OCI-LY1 (cell line): ENCODE results near the gene DPM3.
A peak's percentile ranks its signal among the peaks of the same experiment; 100 is the strongest.

Experiments used
- H2AFZ ChIP-seq: fragments of 200-600 bp; sonication (generic), shearing (Covaris generic); 2 replicates; pipeline ENCODE4 v1.6.0; 2014; ENCODE audit warnings: antibody characterized with exemption, mild to moderate bottlenecking, low read length
- H3F3A ChIP-seq: fragments of 200-600 bp; sonication (generic), shearing (Covaris generic); 2 replicates; pipeline ENCODE4 v1.6.0; 2014; ENCODE audit warnings: mild to moderate bottlenecking, antibody characterized with exemption, low read length, moderate library complexity; ENCODE audit not compliant: insufficient read depth
- H3K27ac ChIP-seq: fragments of 200-600 bp; sonication (generic); 2 replicates; pipeline ENCODE4 v1.5.1; 2014; ENCODE audit warnings: low read length, mixed run types, mild to moderate bottlenecking, low read depth; ENCODE audit not compliant: poor library complexity, severe bottlenecking
- H3K27me3 ChIP-seq: fragments of 200-600 bp; sonication (generic); 2 replicates; pipeline ENCODE4 v1.6.0; 2014; ENCODE audit warnings: antibody characterized with exemption, mild to moderate bottlenecking, low read length, moderate library complexity; ENCODE audit not compliant: insufficient read depth
- H3K36me3 ChIP-seq: fragments of 200-600 bp; sonication (generic); 2 replicates; pipeline ENCODE4 v1.6.1; 2014; ENCODE audit warnings: mild to moderate bottlenecking, antibody characterized with exemption, low read length, moderate library complexity, mixed read lengths; ENCODE audit not compliant: insufficient read depth
- H3K4me1 ChIP-seq: fragments of 200-600 bp; sonication (generic); 2 replicates; pipeline ENCODE4 v1.5.1; 2014; ENCODE audit warnings: mild to moderate bottlenecking, low read length, moderate library complexity; ENCODE audit not compliant: insufficient read depth, severe bottlenecking
- H3K4me2 ChIP-seq: fragments of 200-600 bp; sonication (generic), shearing (Covaris generic); 2 replicates; pipeline ENCODE4 v1.6.1; 2014; ENCODE audit warnings: low read length
- H3K4me3 ChIP-seq: fragments of 200-600 bp; sonication (generic); 2 replicates; pipeline ENCODE4 v1.5.1; 2014; ENCODE audit warnings: low read length, low read depth, mild to moderate bottlenecking, mixed read lengths; ENCODE audit not compliant: poor library complexity, severe bottlenecking
- H3K79me2 ChIP-seq: fragments of 200-600 bp; shearing (Covaris generic); 2 replicates; pipeline ENCODE4 v1.6.1; 2016; ENCODE audit warnings: mixed run types, low read length, mixed read lengths; ENCODE audit not compliant: insufficient read depth
- H3K9ac ChIP-seq: fragments of 200-600 bp; sonication (generic), shearing (Covaris generic); 2 replicates; pipeline ENCODE4 v1.6.1; 2014; ENCODE audit warnings: mild to moderate bottlenecking, low read length, mixed read lengths
- H3K9me2 ChIP-seq: fragments of 200-600 bp; sonication (generic), shearing (Covaris generic); 2 replicates; pipeline ENCODE4 v1.6.1; 2014; ENCODE audit warnings: low read depth, mild to moderate bottlenecking, low read length, mixed read lengths
- H3K9me3 ChIP-seq: fragments of 200-600 bp; shearing (Covaris generic); 2 replicates; pipeline ENCODE4 v1.6.1; 2014; ENCODE audit warnings: low read length, mixed read lengths
- H4K20me1 ChIP-seq: fragments of 200-600 bp; sonication (generic), shearing (Covaris generic); 2 replicates; pipeline ENCODE4 v1.6.0; 2016; ENCODE audit warnings: mild to moderate bottlenecking, low read length; ENCODE audit not compliant: insufficient read depth
- CTCF ChIP-seq: fragments of 200-600 bp; sonication (generic), shearing (Covaris generic); IDR thresholded peaks from 2 replicates; pipeline ENCODE4 v1.5.1; 2017; ENCODE audit warnings: mild to moderate bottlenecking, antibody characterized with exemption, low read length, moderate library complexity, mixed read lengths
- EZH2 ChIP-seq: fragments of 200-600 bp; sonication (generic), shearing (Covaris generic); IDR thresholded peaks from 2 replicates; pipeline ENCODE4 v1.8.0; 2017; ENCODE audit warnings: borderline replicate concordance, mixed run types, mild to moderate bottlenecking, antibody characterized with exemption, low read length, moderate library complexity, mixed read lengths

Gene DPM3

DNA sequence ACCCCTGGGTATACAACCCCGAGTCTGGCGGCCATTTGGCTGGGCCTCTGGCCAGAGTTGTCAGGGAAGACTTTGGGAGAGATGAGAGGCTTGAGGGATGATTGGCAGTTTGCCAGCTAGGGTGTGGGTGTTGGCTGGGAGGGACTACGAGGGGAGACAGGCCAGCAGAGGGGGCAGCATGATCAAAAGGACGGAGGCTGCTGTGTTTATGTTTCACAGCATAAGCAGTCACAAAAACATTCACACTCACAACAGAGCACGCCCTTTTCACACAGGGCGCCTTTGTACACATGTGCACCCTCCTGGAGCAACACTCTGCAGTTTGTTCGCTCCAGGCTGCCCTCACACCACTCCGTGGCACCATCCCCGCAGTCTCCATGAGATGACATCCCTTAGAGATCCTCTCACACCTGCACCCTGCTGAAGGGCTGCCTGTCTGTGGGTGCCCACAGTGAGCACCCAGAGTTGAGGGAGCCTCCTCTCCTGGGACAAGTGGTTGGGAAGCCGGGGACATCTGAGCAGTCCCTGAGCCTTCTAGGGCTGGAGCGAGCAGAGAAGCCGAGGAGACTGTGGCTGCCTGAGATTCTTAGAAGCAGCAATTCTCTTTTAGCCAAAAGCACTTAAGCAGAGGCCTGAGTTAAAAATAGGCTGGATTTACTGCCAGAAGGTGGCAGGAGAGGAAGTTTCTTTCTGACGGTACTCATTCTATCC, 46.3 kb downstream of the DPM3 start:
- no peak overlapping the region for H3K4me2 ChIP-seq
- no peak overlapping the region for H2AFZ ChIP-seq
- H3K36me3 ChIP-seq: no peaks in the 10 kb centered on the region

DNA sequence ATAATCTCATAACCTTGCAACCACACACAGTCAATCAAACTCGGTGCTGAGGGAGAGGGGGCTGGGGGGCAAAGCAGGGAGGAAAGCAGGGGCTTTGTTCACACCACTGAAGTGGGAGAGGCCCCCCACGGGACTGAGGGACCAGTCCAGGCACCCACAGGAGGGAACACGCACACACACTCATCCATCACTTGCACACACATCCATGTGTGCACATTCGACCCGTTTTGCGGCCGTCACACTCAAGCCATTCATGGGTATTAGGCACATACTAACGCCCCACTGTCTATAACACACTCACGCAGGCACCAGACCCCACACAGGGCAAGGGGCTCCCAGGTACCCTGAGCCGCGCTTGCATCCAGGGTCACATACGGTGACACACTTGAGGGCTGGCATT, 47.7 kb downstream of the DPM3 start:
- Histone ChIP-seq H3K9ac (no peak overlapping the region), H3K79me2 (no peaks in the 10 kb centered on the region), H2AFZ (no peak overlapping the region), H4K20me1 (no peaks in the 10 kb centered on the region), H3K36me3 (no peaks in the 10 kb centered on the region), H3K4me1 (peaks cover 4% of the 10 kb centered on the region), H3K27ac (no peak overlapping the region), H3K9me2 (no peaks in the 10 kb centered on the region), H3K27me3 (no peaks in the 10 kb centered on the region; the same call in 1 of the 2 replicates), H3K4me3 (no peak overlapping the region), H3F3A (no peaks in the 10 kb centered on the region), H3K4me2 (no peak overlapping the region), H3K9me3 (no peaks in the 10 kb centered on the region)
- TF ChIP-seq EZH2: no peak
- no peak for TF ChIP-seq CTCF

More for the DNA sequence above, 46.3 kb downstream of the DPM3 start:
- Histone ChIP-seq H3K9me3 (no peaks in the 10 kb centered on the region), H3K4me3 (no peak overlapping the region), H3K9ac (no peak overlapping the region), H3K9me2 (no peaks in the 10 kb centered on the region), H3K79me2 (no peaks in the 10 kb centered on the region), H3K4me1 (peaks cover 4% of the 10 kb centered on the region), H3K27ac (no peak overlapping the region), H4K20me1 (no peaks in the 10 kb centered on the region), H3K27me3 (no peaks in the 10 kb centered on the region; the same call in 1 of the 2 replicates), H3F3A (no peaks in the 10 kb centered on the region)
- TF ChIP-seq CTCF (peak; percentile 21; the same call in 1 of the 2 replicates), EZH2 (no peak)

GRCh38 chr1:155092131-155092530, 48.2 kb downstream of the DPM3 start:
- Histone ChIP-seq H3K9me3 (no peaks in the 10 kb centered on the region), H3F3A (no peaks in the 10 kb centered on the region), H2AFZ (no peak overlapping the region), H3K79me2 (no peaks in the 10 kb centered on the region), H3K9ac (no peak overlapping the region), H3K27ac (no peak overlapping the region), H3K4me3 (no peak overlapping the region), H3K36me3 (no peaks in the 10 kb centered on the region), H3K4me1 (peaks cover 4% of the 10 kb centered on the region), H4K20me1 (no peaks in the 10 kb centered on the region), H3K9me2 (no peaks in the 10 kb centered on the region), H3K27me3 (no peaks in the 10 kb centered on the region), H3K4me2 (no peak overlapping the region)
- TF ChIP-seq EZH2 (no peak), CTCF (no peak)
